HG03064 (cell line): ENCODE measurements around the gene IL18R1.
A peak's percentile ranks its signal among the peaks of the same experiment; 100 is the strongest.

Experiments used
- ATAC-seq: cut with Tn5 transposase; IDR thresholded peaks from one replicate; pipeline ENCODE4 v1.9.1; 2021; ENCODE audit warnings: low read depth; ENCODE audit not compliant: unreplicated experiment

IL18R1 gene

DNA sequence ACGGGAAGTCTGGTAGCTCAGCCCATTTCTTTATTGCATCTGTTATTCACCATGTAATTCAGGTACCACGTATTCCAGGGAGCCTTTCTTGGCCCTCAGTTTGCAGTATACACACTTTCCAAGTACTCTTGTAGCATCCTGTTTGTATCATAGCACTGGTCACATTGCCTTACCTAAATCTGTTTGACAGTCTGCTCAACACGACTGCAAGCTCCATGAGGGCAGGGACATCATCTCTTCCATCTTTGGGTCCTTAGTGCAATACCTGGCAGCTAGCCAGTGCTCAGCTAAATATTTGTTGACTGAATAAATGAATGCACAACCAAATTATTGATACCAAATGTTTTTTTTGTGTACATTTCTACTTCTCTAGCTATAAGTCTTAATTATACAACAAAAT is 11.2 kb upstream of the IL18R1 start:
- ATAC-seq = no peak

DNA sequence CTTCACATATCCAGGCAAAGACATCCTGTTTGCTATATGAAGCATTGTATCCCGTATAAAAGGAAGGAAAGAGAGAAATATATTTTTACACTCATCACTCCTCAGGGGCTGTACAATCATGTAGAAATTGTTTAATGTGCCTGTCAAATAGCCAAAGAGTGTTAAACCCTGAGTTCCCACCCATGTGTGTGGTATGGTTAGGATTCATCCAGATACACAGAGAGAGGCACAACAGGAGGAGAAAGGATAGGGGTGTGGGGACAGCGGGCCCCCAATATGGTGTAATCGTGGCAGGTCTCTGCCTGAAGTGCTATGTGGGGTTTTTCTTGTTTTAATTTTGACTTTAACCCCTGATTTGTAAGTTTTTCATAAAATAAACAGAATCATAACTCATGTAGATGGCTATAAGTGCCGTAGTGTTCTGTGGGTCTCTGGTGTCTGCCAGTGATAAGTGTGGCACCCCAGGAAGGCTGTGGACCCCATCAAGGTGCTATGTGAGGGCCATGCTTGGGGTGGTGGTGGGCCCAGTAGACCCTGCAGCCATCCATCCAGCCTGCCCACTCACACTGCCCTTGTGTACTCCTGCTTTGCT is 10.2 kb upstream of the IL18R1 start:
- no peak for ATAC-seq

DNA sequence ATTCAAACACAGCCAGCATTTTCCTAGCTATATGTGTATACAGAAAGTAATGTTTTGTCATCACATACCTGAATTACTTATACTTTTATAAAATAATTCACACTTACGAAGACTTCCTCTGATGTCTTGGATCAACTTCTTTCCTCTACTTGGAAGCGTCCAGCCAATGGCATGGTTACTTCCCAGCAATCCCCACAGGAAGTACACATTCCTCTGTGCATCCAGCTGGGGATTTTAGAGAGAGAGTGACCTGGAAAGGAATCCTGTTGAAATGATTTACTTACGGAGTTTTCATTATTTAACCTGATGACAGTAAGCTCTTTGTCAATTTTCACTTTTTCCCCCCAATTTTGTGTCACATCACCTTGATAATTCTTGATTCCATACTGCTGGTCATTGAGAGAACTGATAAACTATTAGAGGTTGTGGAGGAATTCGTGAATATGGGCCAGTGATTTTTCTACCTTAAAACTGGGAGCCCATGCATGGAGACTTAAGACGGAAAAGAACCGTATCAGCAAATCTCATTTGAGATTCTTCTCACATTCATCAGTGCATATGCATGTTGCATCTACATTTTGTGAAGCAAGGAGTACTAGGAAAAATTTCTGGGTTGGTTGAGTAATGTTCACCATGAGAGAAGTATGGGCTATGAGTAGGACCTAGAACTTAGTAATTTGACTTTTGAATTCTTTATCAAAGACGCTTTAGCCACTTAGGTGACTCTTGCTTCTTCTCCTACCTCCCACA is 9.0 kb upstream of the IL18R1 start:
- ATAC-seq = no peak

DNA sequence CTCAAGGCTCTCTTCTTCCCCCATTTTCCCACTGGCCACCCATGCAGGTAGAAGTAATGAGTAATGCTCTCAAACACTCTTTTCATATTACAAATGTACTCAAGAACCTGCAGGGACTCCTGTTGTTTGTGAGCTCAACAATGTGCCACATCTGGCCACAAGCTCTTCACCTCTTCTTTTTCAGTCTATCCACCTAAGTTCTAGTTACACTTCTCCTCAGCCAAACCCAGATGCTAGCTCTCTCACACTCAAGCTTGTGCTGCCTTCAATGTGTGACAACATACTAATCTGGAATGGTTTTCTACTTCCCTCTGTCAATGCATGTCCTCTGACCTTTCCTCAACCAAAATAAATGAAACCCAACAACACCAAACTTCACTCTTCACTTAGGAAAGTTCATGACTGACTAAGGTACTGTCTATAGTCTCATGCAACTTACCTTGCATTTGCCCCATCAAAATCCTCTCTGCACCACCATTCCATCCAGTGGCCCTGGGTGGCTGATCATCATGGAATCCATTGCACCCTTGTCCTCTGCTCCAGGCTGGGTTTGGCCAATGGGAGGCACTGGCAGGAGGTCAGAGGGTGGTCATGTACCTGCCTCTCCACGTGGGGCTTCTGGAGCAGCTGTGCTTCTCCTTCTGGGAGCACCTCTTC is 5.3 kb upstream of the IL18R1 start:
- ATAC-seq = no peak

DNA sequence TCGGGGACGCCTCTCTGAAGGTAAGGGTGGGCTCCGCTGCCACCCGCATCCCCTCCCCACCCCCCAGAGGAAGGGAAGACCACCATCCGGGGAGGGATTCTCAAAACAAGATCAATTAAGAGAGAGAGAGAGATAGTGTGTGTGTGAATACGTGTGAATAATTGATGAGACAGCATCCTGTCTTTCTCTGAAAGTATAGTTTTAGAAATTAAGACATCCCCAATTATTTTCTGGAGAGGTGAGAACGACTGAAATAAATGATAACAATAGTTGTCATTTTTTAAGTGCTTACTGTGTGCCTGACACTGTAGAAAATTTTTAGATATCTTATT is 751 bp downstream of the IL18R1 start:
- ATAC-seq = peak; percentile 3

DNA sequence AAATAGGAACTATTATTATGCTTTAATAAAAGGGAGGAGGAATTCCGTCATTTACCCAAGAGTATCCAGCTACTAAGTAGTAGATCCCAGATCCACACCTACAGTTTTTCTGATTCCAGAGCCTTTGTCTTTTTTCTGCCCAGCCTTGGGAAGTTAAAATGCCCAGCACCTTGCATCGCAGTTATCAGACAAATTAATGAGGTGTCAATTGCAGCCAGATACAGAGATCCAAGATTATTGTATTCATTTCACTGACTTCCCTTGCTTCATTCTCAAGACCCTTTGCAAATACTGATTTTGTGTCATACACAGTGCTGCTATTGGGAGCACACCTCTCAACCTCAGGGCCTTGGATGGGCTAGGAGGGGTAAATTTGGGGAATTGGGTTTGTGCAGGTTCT is 1.1 kb downstream of the IL18R1 start:
- ATAC-seq = no peak

DNA sequence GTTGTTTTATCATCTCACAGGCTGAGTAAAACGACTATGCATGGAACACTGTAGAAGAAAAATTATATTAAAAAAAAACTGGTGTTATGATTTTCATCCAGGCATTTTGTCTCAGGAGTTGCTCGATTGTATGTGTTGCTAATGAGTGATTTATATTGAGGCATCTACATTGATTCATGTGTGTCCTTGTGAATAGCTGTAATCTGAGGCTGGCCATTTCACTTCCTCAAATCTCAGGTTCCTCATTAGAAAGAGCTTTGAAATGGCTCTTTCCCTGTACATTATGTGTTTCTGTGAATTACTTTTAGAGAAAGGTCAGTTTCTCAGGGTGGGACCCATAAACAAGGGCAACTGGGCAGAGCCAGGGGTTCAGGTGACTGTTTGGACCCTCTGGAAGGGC is 2.3 kb downstream of the IL18R1 start:
- no peak for ATAC-seq

DNA sequence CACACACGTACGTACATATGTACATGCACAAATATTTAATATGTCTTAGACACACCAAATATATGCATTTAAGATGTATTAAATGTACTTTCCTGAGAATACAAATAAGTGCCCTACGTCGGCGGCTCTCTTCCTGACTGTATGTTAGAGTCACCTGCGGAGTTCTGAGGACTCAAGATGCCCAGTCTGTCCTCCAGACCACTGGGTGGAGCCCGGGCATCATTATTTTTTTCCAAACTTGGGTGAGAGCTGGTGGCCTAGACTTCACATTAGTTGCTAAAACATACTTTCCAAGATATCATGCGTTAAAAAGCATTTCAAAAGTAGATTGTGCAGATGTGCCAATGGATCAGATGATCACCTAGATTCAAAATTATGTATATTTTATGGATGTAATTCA is 2.9 kb downstream of the IL18R1 start:
- ATAC-seq = no peak

DNA sequence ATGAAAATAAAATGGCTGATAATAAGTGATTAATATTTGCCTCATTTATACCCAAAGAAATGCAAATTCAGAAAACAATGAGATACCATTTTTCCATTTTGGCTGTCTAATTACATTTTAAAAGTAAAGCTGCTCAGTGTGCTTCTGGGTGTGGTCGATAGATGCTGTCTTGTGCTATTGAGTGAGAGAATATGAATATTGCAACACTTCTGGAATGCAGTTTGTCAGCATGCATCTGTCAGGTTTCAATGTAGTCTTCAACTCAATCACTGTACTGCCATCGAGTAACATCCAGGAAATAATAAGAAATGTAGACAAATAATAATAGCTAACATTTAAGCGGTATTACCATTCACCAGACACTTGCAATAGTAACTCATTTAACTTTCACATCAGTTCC is 3.9 kb downstream of the IL18R1 start:
- no peak for ATAC-seq

DNA sequence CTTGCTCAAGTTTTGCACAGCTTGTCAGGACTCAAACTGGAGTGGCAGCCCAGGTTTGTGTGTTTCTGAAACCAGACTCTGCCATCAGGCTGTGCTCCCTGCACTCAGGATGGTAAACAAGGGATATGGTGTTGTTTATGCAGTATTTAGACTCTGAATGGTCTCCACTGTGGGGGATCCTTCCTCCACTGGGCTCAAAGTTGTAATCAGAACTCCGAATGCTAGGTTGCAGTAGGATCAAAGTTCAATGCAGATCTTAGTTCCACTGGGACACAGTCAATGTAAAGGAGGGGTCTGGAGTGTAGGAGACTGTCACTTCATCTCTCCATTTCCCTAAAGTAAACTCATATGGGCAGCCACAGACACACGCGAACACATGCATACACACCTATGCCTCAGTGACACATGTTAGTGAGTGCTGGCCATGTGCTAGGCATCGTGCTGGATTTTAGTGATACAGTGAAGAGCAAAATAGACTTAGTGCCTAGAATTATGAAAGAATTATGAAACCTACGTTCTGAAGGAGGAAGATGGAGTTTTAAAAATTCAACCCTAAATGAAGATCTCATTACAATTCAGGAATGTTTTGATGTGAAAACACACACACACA is 6.1 kb downstream of the IL18R1 start:
- ATAC-seq = no peak

DNA sequence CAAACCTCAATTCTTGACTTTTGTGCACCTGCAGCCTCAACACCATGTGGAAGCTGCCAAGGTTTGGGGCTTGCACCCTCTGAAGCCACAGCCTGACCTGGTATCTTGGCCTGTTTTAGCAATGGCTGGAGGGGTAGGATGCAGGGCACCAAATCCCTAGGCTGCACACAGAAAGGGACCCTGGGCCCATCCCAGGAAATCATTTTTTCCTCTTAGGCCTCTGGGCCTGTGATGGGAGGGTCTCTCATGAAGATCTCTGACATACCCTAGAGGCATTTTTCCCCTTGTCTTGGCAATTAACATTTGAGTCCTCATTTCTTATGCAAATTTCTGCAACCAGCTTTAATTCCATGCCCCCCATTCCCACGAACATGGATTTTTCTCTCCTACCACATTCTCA is 10.2 kb downstream of the IL18R1 start:
- ATAC-seq = no peak

DNA sequence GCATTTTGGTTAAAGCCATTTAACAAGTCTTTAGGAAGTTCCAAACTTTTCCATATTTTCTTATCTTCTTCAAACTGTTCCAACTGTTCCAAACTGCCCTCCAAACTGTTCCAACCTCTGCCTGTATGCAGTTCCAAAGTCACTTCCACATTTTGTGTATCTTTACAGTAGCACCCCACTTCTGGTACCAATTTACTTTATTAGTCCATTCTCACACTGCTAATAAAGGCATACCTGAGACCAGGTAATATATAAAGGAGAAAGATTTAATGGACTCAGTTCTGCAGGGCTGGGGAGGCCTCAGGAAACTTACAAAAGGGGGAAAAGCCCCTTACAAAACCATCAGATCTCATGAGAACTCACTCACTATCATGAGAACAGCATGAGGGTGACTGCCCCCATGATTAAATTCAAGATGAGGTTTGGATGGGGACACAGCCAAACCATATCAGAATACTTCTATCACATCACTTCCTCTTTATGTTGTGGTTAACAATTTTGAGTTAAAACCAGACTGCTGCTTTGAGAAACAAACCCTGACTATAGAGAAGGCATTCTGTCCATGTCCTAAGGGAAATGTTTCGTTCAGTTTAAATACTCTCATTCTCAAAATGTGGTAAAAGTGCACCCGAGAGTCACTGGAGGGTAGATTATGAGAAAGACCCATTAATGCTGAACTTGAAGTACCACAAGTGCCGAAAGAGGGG is 11.0 kb downstream of the IL18R1 start:
- peak; percentile 49 for ATAC-seq

DNA sequence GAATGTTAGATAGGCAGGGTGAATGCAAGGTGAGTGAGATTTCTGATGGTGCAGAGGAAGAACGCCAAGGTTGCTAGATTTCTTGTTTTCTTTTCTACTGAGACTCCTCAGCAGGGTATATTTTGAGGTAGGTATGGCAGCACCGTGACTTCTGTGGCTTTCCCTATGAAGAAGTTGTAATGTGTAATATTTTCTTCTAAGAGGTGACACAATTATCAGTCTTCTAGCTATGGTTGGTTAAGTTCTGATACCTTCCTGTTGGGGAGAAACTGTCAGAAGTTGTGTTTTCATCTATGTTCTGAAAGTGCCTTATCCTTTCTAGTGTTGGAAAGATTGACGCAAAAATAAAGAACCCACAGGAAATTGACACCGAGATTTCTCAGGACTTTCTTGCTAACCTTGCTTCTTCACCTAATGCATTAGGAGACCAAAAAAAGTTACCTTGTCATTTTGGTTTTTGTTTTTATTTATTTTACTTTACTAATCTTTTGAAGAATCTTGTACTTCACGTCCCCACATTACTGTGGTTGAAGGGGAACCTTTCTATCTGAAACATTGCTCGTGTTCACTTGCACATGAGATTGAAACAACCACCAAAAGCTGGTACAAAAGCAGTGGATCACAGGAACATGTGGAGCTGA is 11.9 kb downstream of the IL18R1 start:
- ATAC-seq = peak; percentile 69

DNA sequence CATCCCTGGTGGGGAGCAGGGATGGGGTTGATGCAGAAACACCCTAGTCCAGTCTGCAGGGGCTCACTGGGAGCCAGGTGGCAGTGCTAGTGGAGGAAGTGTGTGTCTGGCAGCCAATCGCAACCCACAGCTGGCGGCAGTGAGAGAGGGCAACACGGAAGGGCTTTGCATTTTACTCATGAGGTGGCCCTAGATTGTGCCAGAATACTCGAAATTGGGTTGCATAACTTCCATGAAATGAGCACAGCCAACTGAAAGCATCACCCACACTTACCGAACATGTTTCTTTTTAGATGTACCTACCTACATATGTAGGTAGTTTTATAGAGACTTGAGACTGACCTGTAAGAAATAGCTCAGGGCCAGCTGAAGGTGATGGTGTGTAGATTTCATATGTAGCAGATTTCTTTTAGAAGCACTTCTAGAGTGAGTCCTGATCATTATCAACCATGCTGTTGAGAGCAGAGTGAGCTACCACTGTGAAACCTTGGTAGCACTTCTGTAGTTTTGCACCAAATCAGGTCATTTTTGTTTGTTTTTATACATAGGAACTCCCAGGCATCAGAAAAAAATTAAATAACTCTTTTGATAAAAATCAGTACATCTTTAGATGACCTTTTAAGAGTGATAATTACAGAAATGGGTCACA is 13.0 kb downstream of the IL18R1 start:
- ATAC-seq = no peak

DNA sequence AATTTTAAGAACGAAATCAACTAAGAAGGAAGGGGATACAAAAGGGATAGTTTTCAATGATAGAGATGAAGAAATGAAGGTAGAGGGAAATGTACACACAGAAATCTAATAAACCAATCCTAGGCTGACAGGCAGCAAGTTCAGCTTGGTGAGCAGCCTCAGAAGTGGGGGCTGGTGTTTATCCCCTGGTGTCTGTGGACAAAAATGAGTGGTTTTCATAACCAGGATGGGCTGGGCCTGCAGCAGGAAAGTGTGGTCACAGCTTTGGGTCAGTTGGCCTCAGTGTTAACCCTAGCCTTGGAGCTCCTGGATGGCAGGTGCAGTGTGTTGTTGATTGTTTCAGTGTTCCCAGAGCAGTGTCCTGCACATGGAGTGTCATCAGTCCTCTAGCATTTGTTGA is 14.3 kb downstream of the IL18R1 start:
- ATAC-seq = no peak

DNA sequence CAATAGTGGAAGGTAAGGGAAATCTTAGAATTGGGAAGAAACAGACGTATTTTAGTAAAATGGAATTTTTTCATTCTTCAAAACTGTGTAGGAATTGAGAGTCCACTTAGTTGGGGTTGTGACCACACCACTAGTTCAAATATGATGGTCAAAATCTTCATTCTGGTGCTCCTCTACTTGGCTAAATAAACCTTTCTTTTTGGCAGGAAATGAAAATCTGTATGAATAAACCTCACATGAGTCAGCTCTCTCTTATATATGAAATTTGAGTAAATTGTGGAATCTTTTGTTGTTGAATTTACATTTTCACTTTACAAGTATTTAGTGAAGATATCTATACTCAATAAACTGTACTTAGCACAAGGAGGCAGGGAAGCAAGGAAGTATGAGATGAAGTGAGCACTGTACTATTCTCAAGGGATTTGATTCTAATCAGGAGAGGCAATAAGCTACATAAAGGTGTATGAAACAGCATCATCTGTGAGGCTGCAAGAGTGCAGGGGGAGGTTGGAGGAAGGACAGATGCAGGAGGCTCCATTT is 20.5 kb downstream of the IL18R1 start:
- no peak for ATAC-seq

DNA sequence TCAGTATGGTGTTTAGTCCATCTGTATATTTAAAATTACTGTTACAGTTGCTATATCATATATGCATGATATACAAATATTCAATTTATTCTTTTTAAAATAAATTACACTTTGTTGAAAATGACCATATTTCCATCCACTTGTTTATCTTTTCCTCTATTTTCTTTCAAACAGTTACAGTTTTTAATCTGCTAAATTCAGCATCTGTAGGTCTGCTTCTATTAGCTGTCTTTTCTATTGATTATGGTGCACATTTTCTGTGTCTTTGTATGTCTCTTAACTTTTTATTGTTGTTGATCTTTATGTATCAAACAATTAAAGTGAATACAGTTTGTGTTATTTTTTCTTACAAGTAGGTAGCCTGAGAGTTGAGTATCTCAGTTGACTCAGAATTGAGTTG is 28.1 kb downstream of the IL18R1 start:
- no peak for ATAC-seq

DNA sequence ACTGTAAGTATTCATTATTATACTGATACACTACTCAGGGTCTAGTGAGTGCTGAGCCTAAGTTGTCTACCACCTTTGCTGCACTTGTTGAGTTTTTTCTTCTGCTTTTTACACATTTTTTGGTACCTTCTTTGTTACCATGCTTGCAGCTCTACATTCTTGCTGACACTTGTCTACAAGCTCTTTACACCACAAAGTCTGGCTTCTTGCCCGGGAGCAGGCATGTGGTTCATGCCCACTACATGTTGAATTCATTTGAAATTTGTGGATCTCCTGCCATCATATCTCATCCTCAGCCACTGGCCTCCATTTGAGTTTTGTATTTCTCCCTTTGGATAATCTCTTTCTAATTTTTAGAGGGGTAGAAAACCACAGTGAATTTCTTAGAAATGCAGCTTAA is 29.9 kb downstream of the IL18R1 start:
- ATAC-seq = no peak

DNA sequence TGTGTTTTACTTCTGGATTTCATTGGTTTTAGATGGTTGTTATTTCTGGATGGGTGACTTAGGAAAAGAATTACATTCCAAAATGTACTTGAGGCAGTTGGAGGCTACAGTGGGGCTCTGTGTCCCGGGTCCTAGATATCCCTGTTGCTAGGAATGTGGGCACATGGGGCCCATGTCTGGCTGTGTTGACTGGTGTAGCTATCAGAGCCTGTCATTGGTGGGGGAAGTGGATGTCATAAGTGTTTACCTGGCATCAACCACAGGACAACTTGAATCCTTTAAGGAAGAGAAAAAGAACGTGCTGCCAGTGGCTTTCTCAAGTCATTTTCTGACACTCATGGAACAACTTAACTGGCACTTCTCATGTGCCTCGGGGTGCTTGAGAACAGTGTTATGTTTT is 30.4 kb downstream of the IL18R1 start:
- no peak for ATAC-seq
